GM18505 (cell line): ENCODE measurements around the gene SCN2A.

ENCODE experiments used
- ATAC-seq: cut with Tn5 transposase; IDR thresholded peaks from one replicate; pipeline ENCODE4 v1.9.1; 2021; ENCODE audit not compliant: unreplicated experiment
- POLR2A ChIP-seq: IDR thresholded peaks from 4 replicates; pipeline ENCODE4 v1.6.1; 2011; ENCODE audit warnings: borderline replicate concordance; ENCODE audit not compliant: insufficient read depth, insufficient read length; ENCODE audit errors: extremely low read depth

Gene SCN2A

GRCh38 chr2:165239230-165239629 lies at the start of gene SCN2A:
Gene SCN2A, plus strand, starts transcription at chr2:165239414. Its CDS starts 56,410 bp downstream, at chr2:165295824.
- no peak for TF ChIP-seq POLR2A
- ATAC-seq: peak; percentile 53

- ATAC-seq: no peak
- TF ChIP-seq POLR2A: no peak
Observed at GRCh38 chr2:165191096-165191728, 48.0 kb upstream of the SCN2A start.

GRCh38 chr2:165192729-165193128 lies 46.5 kb upstream of the SCN2A start:
- peak; percentile 42 for ATAC-seq
- TF ChIP-seq POLR2A: no peak

- no peak for TF ChIP-seq POLR2A
- ATAC-seq: peak; percentile 97
Observed at GRCh38 chr2:165193178-165193777, 45.9 kb upstream of the SCN2A start.

GRCh38 chr2:165196411-165196810 lies 42.8 kb upstream of the SCN2A start:
- no peak for ATAC-seq
- TF ChIP-seq POLR2A: no peak

GRCh38 chr2:165197346-165197745 lies 41.9 kb upstream of the SCN2A start:
- ATAC-seq: no peak
- TF ChIP-seq POLR2A: no peak

- no peak for ATAC-seq
- no peak for TF ChIP-seq POLR2A
Observed at GRCh38 chr2:165198181-165198580, 41.0 kb upstream of the SCN2A start.

- ATAC-seq: no peak
- no peak for TF ChIP-seq POLR2A
Observed at GRCh38 chr2:165202239-165202638, 37.0 kb upstream of the SCN2A start.

GRCh38 chr2:165203689-165204559 lies 35.3 kb upstream of the SCN2A start, which contains the start of gene SCN3A:
Gene SCN3A, minus strand, starts transcription at chr2:165204050. Its CDS starts 27,656 bp downstream, at chr2:165176394.
- ATAC-seq: no peak

GRCh38 chr2:165205865-165206264 lies 33.3 kb upstream of the SCN2A start:
- TF ChIP-seq POLR2A: no peak
- no peak for ATAC-seq

More at GRCh38 chr2:165203689-165204559, 35.3 kb upstream of the SCN2A start, which contains the start of gene SCN3A:
- no peak for TF ChIP-seq POLR2A

GRCh38 chr2:165208094-165208493 lies 31.1 kb upstream of the SCN2A start:
- TF ChIP-seq POLR2A: no peak
- ATAC-seq: no peak

- no peak for ATAC-seq
- no peak for TF ChIP-seq POLR2A
Observed at GRCh38 chr2:165214093-165214492, 25.1 kb upstream of the SCN2A start.

GRCh38 chr2:165219481-165219880 lies 19.7 kb upstream of the SCN2A start:
- no peak for ATAC-seq
- TF ChIP-seq POLR2A: no peak
